Ishikawa (cell line): ENCODE measurements around the gene MOXD1.

Experiments used
- EP300 ChIP-seq: IDR thresholded peaks from 2 replicates; pipeline ENCODE4 v1.6.1; 2012; ENCODE audit warnings: borderline replicate concordance
- FOXM1 ChIP-seq: IDR thresholded peaks from 2 replicates; pipeline ENCODE4 v1.6.1; 2012; ENCODE audit warnings: low read depth, borderline replicate concordance
- MAX ChIP-seq: IDR thresholded peaks from 2 replicates; pipeline ENCODE4 v1.6.1; 2012
- RAD21 ChIP-seq: IDR thresholded peaks from 2 replicates; pipeline ENCODE4 v1.6.1; 2012; ENCODE audit warnings: low read depth
- TEAD4 ChIP-seq: IDR thresholded peaks from 2 replicates; pipeline ENCODE4 v1.6.1; 2012
- YY1 ChIP-seq: IDR thresholded peaks from 2 replicates; pipeline ENCODE4 v1.6.1; 2012; ENCODE audit warnings: low read depth
- ZBTB7A ChIP-seq: IDR thresholded peaks from 2 replicates; pipeline ENCODE4 v1.6.1; 2012; ENCODE audit warnings: low read depth

GRCh38 chr6:132390017-132390416, 11.3 kb downstream of the MOXD1 start:
- TF ChIP-seq TEAD4 (no peak), MAX (no peak), RAD21 (no peak), EP300 (no peak), YY1 (no peak), ZBTB7A (no peak), FOXM1 (no peak)
